ENCODE measurements around the gene UMPS.

UMPS gene

DNA sequence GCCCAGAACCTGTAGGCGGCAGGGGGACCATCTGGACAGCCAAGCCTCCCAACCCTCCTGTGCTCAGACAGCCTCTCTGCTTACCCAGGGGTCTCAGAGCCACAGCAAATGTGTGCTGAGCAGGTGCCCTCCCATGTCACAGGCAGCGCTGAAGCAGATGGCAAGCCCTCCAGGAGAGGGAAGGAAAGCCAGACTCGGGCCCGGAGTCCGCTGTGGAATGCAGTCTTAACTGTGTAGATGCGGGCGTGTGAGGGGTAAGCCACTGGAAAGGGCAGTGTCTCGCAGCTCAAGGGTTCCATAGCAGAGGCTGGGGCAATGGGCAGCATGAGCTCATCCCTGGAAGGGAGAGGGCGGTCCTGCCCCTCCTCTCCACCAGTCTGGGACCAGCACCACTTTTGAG, 45.6 kb downstream of the UMPS start:
- TF ChIP-seq, protein P1, sequence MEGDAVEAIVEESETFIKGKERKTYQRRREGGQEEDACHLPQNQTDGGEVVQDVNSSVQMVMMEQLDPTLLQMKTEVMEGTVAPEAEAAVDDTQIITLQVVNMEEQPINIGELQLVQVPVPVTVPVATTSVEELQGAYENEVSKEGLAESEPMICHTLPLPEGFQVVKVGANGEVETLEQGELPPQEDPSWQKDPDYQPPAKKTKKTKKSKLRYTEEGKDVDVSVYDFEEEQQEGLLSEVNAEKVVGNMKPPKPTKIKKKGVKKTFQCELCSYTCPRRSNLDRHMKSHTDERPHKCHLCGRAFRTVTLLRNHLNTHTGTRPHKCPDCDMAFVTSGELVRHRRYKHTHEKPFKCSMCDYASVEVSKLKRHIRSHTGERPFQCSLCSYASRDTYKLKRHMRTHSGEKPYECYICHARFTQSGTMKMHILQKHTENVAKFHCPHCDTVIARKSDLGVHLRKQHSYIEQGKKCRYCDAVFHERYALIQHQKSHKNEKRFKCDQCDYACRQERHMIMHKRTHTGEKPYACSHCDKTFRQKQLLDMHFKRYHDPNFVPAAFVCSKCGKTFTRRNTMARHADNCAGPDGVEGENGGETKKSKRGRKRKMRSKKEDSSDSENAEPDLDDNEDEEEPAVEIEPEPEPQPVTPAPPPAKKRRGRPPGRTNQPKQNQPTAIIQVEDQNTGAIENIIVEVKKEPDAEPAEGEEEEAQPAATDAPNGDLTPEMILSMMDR (IDR thresholded peaks at IDR 0.05; ENCODE audit: extremely low read depth, insufficient read depth, missing control alignments) = no peak
- in situ Hi-C loops (cut with MboI; ENCODE audit: low pct_unique_long_range_greater_than_20kb, low sequenced_read_pairs, unreplicated experiment) = no loop called here
- DNase-seq (ENCODE audit: low spot score) = no peak

DNA sequence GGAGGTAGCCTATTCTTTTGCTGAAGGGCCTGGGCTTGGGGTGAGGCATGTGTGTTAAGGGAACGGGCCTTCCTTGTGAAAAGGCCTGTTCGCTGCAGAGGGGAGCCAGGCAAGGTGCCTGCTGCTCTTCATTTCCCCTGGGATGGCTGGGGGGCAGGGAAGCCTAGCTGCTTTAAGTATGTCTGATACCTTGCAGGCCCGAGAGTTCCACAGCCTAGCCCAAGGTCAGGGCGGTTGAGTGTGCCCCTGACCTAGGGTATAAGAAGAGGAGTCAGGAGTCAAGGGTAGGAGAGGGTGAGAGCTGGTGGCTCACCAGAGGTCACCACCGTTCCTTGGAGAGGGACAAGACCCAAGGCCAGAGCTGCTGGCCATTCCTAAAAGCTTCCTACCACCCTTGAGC, 46.6 kb downstream of the UMPS start:
- TF ChIP-seq, protein P1 (IDR thresholded peaks at IDR 0.05; ENCODE audit: extremely low read depth, insufficient read depth, missing control alignments) = no peak
- in situ Hi-C loops (cut with MboI; ENCODE audit: low pct_unique_long_range_greater_than_20kb, low sequenced_read_pairs, unreplicated experiment) = no loop called here
- DNase-seq (ENCODE audit: low spot score) = no peak

DNA sequence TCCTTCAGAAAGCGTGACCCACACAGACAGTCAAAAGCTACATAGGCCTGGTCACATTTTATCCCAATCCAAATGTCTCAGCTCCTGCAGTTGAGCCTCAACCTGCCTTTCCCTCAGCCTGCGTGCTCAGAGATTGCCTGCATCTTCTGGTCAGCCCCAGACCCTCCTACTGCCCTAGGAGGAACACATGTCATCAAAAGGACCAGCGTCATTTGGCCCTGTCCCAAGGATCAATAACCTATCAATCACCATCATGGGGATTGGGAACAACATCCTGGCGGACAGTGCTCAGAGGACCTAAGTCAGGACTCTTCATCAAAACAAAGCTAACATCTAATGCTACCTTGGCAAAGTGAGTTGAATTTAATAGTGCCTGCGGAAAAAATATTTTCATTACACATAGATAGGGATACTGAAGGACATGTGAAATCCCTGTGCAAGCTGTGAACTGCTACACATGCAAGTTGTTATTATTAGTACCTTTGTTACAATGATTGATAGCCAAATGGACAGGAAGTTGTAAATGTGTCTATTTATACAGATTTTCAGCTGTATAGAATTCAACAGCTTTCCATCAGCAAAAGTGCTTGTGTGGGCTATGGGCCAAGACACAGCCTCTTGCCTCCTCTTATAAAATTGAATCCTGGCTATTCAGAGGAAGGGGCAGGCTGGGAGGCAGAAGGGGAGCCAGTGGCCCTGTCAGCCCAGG, 47.7 kb downstream of the UMPS start:
- TF ChIP-seq, protein P1 (IDR thresholded peaks at IDR 0.05; ENCODE audit: extremely low read depth, insufficient read depth, missing control alignments) = no peak
- in situ Hi-C loops (cut with MboI; ENCODE audit: low pct_unique_long_range_greater_than_20kb, low sequenced_read_pairs, unreplicated experiment) = no loop called here
- no peak for DNase-seq (ENCODE audit: low spot score)

DNA sequence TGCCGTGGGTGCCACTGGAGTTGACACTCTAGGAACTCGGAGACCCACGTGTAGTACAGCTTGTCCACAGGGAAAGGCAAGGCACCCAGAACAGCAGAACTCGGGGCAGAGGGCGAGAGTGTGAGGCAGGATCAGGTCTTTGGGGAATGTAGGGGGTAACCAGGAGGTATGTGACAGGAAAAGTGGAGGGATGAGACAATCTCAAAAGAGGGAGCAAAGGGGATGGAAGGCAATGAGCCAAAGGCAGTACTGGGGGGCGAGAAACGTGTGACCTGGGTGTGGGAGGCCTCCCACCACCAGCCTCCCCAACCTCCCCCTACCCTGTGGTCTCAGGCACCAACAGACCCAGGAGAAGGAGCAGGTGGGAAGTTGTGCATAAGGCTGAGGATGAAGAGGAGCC, 48.9 kb downstream of the UMPS start:
- DNase-seq (ENCODE audit: low spot score) = no peak
- in situ Hi-C loops (cut with MboI; ENCODE audit: low pct_unique_long_range_greater_than_20kb, low sequenced_read_pairs, unreplicated experiment) = no loop called here
- TF ChIP-seq, protein P1 (IDR thresholded peaks at IDR 0.05; ENCODE audit: extremely low read depth, insufficient read depth, missing control alignments) = no peak

DNA sequence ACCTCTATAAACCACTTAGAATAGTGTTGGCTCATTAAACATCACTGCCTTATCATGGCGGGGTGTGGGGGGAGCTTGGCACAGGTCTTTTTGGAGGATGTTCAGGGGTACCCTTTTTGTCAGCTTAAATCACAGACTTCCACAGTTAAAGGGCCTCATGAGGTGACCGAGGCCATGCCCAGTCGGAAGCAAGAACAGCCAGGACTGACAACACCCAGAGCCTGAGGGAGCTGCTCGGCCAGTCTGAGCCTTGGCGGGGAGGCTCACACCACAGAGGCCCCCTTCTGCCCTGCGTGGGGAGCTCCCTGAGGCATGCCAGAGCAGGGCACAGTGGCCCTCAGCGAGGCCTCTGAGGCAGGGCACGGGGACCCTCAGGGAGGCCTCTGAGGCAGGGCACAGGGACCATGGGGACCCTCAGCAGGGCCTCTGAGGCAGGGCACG, 49.5 kb downstream of the UMPS start:
- no peak for DNase-seq (ENCODE audit: low spot score)
- in situ Hi-C loops (cut with MboI; ENCODE audit: low pct_unique_long_range_greater_than_20kb, low sequenced_read_pairs, unreplicated experiment) = no loop called here
- TF ChIP-seq, protein P1 (IDR thresholded peaks at IDR 0.05; ENCODE audit: extremely low read depth, insufficient read depth, missing control alignments) = no peak

DNA sequence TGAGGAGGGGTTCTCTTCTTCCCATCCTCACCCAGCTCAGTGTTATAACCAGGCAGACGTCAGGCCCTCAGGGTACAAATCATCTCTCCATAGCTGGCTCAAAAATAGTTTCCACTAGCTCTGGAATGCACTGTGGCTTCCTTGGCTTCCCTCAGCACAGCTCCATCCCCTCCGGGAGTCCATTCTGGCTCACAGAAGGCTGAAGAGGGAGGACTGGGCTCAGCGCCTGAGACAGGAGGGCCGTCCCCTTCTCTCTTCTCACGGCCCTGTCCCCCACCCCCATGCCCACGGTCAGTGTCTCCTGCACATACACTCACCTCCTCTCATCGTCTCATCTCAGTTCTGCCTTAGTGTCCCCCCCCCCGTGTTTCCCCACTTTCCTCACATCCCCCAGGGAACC, 50.1 kb downstream of the UMPS start:
- TF ChIP-seq, protein P1 (IDR thresholded peaks at IDR 0.05; ENCODE audit: extremely low read depth, insufficient read depth, missing control alignments) = no peak
- no peak for DNase-seq (ENCODE audit: low spot score)
- in situ Hi-C loops (cut with MboI; ENCODE audit: low pct_unique_long_range_greater_than_20kb, low sequenced_read_pairs, unreplicated experiment) = no loop called here

All from GM13977 (cell line).